Smooth muscle cell (in vitro differentiated cells): ENCODE measurements around the gene MAGI2. TPM values are rescaled to one million over a fixed set of nuclear protein-coding genes. Genes with fewer than 3 reads are reported as not detected.

Source experiments
- DNase-seq: peaks from one replicate; lab custom pipeline; 2025; ENCODE audit not compliant: unreplicated experiment; lab: John Stamatoyannopoulos, UW
- H2AFZ ChIP-seq: fragments of 200-600 bp; sonication (generic); 2 replicates; pipeline ENCODE4 v1.6.0; 2016; ENCODE audit warnings: antibody characterized with exemption, low read depth, mild to moderate bottlenecking
- H3F3A ChIP-seq: fragments of 200-600 bp; sonication (generic); 2 replicates; pipeline ENCODE4 v1.6.0; 2017; ENCODE audit warnings: antibody characterized with exemption, low read depth
- H3K27ac ChIP-seq: fragments of 200-600 bp; sonication (generic); 2 replicates; pipeline ENCODE4 v1.5.1; 2016; ENCODE audit warnings: low read depth, mild to moderate bottlenecking
- H3K27me3 ChIP-seq: fragments of 200-600 bp; sonication (generic); 2 replicates; pipeline ENCODE4 v1.6.1; 2016; ENCODE audit warnings: low read depth, mild to moderate bottlenecking
- H3K36me3 ChIP-seq: fragments of 200-600 bp; sonication (generic); 2 replicates; pipeline ENCODE4 v1.5.1; 2016; ENCODE audit warnings: low read depth
- H3K4me1 ChIP-seq: fragments of 200-600 bp; sonication (generic); 2 replicates; pipeline ENCODE4 v1.5.1; 2016; ENCODE audit warnings: low read depth
- H3K4me2 ChIP-seq: fragments of 200-600 bp; sonication (generic); 2 replicates; pipeline ENCODE4 v1.6.0; 2016; ENCODE audit warnings: mild to moderate bottlenecking
- H3K4me3 ChIP-seq: fragments of 200-600 bp; sonication (generic); 2 replicates; pipeline ENCODE4 v1.5.1; 2016; ENCODE audit warnings: mild to moderate bottlenecking
- H3K79me2 ChIP-seq: fragments of 200-600 bp; sonication (generic); 2 replicates; pipeline ENCODE4 v1.6.0; 2016; ENCODE audit warnings: low read depth, mild to moderate bottlenecking
- H3K9ac ChIP-seq: fragments of 200-600 bp; sonication (generic); 2 replicates; pipeline ENCODE4 v1.6.0; 2016; ENCODE audit warnings: low read depth
- H3K9me3 ChIP-seq: fragments of 200-600 bp; sonication (generic); replicated peaks from 2 replicates; pipeline ENCODE4 v1.5.1; 2016; ENCODE audit warnings: low read depth
- H4K20me1 ChIP-seq: fragments of 200-600 bp; sonication (generic); 2 replicates; pipeline ENCODE4 v1.6.0; 2016; ENCODE audit warnings: low read depth
- WGBS: methylation state at CpG from one replicate; pipeline ENCODE4 v1.1.7; 2016; ENCODE audit warnings: low lambda C conversion rate; 5-methylcytosine and 5-hydroxymethylcytosine counted together
- polyA plus RNA-seq: library from polyadenylated mRNA; unstranded; fragments of >200 nt; fragmentation: Nextera tagmentation; extraction: Ambion mirVana; gene quantifications from 2 replicates; pipeline ENCODE4 v1.2.1, GENCODE V29; 2016
- total RNA-seq: library from RNA; depleted of rRNA; stranded (reverse); fragments of >200 nt; gene quantifications from 2 replicates; pipeline ENCODE4 v1.2.3, GENCODE V29; 2014
- TF ChIP-seq, protein P1 (sequence below): fragments of 200-600 bp; sonication (generic); IDR thresholded peaks from 2 replicates; pipeline ENCODE4 v1.5.1; 2017; ENCODE audit warnings: borderline replicate concordance, mild to moderate bottlenecking, antibody characterized with exemption; ENCODE audit not compliant: insufficient read depth, poor library complexity, severe bottlenecking

The MAGI2 gene
- total and polyA plus RNA-seq, 2 experiments from 2014 or later: 3.4 to 10.7 TPM

DNA sequence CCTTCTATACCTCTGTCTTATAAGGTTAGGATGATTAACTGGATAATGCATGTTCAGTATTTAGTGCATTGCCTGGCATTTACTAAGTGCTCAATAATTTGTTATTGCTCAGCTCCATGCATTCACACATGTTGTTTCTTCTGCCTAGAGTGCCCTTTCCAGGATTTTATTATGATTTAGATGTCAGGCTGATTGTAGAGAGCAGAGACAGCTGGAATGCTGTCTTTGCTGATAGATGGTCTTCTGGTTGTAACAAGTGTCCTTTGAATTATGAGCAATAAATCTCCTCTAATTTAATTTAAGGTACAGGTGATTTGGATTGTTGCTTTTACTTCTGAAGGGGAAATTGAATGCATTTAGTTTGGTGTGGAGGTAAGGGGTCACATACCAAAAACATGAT lies 548.0 kb downstream of the MAGI2 start:
- Histone ChIP-seq H2AFZ (no peak overlapping the region), H4K20me1 (no peaks in the 10 kb centered on the region), H3K27ac (no peak overlapping the region), H3K9ac (no peak overlapping the region), H3K79me2 (no peaks in the 10 kb centered on the region), H3K4me1 (no peaks in the 10 kb centered on the region), H3K27me3 (no peaks in the 10 kb centered on the region), H3F3A (no peaks in the 10 kb centered on the region), H3K9me3 (no peaks in the 10 kb centered on the region), H3K4me3 (no peak overlapping the region), H3K36me3 (no peaks in the 10 kb centered on the region), H3K4me2 (no peak overlapping the region)
- TF ChIP-seq, protein P1, sequence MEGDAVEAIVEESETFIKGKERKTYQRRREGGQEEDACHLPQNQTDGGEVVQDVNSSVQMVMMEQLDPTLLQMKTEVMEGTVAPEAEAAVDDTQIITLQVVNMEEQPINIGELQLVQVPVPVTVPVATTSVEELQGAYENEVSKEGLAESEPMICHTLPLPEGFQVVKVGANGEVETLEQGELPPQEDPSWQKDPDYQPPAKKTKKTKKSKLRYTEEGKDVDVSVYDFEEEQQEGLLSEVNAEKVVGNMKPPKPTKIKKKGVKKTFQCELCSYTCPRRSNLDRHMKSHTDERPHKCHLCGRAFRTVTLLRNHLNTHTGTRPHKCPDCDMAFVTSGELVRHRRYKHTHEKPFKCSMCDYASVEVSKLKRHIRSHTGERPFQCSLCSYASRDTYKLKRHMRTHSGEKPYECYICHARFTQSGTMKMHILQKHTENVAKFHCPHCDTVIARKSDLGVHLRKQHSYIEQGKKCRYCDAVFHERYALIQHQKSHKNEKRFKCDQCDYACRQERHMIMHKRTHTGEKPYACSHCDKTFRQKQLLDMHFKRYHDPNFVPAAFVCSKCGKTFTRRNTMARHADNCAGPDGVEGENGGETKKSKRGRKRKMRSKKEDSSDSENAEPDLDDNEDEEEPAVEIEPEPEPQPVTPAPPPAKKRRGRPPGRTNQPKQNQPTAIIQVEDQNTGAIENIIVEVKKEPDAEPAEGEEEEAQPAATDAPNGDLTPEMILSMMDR: no peak
- no peak for DNase-seq

DNA sequence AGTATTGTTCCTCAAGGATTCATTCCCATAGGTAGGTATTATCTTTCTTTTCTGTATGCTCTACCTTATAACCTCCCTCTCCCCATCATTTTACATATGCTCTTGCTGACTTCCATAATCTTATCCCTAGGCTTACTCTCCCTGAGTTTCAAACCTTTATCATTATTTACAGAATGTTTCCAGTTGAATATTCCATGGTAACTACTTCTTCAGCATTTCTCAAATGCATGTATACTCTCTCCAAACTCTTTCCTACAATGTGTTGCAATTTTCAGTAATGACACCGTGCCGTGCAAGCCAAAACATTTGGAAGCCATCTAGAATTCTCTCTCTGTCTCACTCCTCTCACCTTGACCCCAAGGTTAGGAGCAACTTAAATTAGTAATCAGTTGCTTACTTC lies 548.5 kb downstream of the MAGI2 start:
- TF ChIP-seq, protein P1: no peak
- H2AFZ ChIP-seq: no peak overlapping the region
- no peaks in the 10 kb centered on the region for H3K27me3 ChIP-seq
- no peaks in the 10 kb centered on the region for H3K79me2 ChIP-seq
- no peak overlapping the region for H3K4me3 ChIP-seq
- WGBS: 100% methylated on average over 2 of the region's 2 CpGs
- DNase-seq: no peak
- no peaks in the 10 kb centered on the region for H4K20me1 ChIP-seq
- no peak overlapping the region for H3K9ac ChIP-seq
- H3K9me3 ChIP-seq: no peaks in the 10 kb centered on the region
- H3K4me2 ChIP-seq: no peak overlapping the region
- no peaks in the 10 kb centered on the region for H3K36me3 ChIP-seq
- H3K4me1 ChIP-seq: no peaks in the 10 kb centered on the region
- H3K27ac ChIP-seq: no peak overlapping the region
- no peaks in the 10 kb centered on the region for H3F3A ChIP-seq

DNA sequence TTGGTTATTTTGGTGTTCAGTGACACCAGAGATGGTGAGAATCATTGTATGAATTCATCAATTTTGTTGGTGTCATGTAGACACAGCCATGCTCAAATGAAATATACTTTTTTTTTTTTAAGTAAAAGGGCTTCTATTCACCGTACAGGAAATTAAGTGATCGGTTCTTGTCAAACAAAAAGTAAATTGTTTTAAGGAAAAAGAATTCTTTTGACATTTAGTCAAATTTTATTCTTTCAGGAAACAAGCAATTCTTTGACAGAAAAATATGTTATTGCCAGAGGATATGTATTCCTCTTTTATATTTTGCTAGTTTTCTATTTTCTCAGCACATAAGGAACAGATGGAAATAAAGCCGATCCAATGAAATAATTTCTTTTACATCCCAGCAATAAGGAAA lies 551.9 kb downstream of the MAGI2 start:
- no peaks in the 10 kb centered on the region for H3F3A ChIP-seq
- no peak overlapping the region for H3K9ac ChIP-seq
- H3K79me2 ChIP-seq: no peaks in the 10 kb centered on the region
- no peak overlapping the region for H3K27ac ChIP-seq
- H2AFZ ChIP-seq: no peak overlapping the region
- no peaks in the 10 kb centered on the region for H3K9me3 ChIP-seq
- no peaks in the 10 kb centered on the region for H4K20me1 ChIP-seq
- no peaks in the 10 kb centered on the region for H3K27me3 ChIP-seq
- no peak for DNase-seq
- no peaks in the 10 kb centered on the region for H3K4me1 ChIP-seq
- H3K4me3 ChIP-seq: no peak overlapping the region
- TF ChIP-seq, protein P1: no peak
- 93% methylated on average over 3 of the region's 3 CpGs for WGBS
- H3K4me2 ChIP-seq: no peak overlapping the region
- no peaks in the 10 kb centered on the region for H3K36me3 ChIP-seq

DNA sequence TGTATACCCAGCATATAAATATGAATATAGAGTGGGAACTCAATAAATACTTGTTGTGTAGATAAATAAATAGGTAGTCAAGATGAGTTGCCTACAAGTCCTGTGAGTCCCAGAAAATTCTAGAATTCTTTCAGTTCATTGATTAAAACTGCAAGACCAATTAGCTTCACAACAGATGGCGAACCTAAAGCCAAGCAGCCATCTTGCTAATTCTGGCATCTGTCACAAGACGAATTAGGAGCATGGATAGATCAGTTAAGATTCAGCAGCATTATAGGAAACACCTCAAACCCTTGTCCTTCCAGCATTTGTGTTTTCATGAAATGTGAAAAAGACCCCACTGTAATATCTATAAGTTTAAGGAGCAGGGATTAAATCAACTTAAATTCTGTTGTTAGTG lies 552.7 kb downstream of the MAGI2 start:
- Histone ChIP-seq H3F3A (no peaks in the 10 kb centered on the region), H3K27me3 (no peaks in the 10 kb centered on the region), H3K4me1 (no peaks in the 10 kb centered on the region), H3K4me2 (no peak overlapping the region), H4K20me1 (no peaks in the 10 kb centered on the region), H3K4me3 (no peak overlapping the region), H3K27ac (no peak overlapping the region), H2AFZ (no peak overlapping the region), H3K79me2 (no peaks in the 10 kb centered on the region), H3K36me3 (no peaks in the 10 kb centered on the region), H3K9me3 (no peaks in the 10 kb centered on the region), H3K9ac (no peak overlapping the region)
- 94% methylated on average over 2 of the region's 2 CpGs for WGBS
- TF ChIP-seq, protein P1: no peak
- no peak for DNase-seq
